Raji (cell line): ENCODE results near the gene FCN2.

Source experiments
- POLR2A ChIP-seq: IDR thresholded peaks from 2 replicates; pipeline ENCODE4 v1.6.1; 2011; ENCODE audit warnings: low read depth, low read length, control low read depth; ENCODE audit not compliant: insufficient read depth

The FCN2 gene

GRCh38 chr9:134887686-134888602 lies 7.3 kb downstream of the FCN2 start:
- TF ChIP-seq POLR2A: no peak

DNA sequence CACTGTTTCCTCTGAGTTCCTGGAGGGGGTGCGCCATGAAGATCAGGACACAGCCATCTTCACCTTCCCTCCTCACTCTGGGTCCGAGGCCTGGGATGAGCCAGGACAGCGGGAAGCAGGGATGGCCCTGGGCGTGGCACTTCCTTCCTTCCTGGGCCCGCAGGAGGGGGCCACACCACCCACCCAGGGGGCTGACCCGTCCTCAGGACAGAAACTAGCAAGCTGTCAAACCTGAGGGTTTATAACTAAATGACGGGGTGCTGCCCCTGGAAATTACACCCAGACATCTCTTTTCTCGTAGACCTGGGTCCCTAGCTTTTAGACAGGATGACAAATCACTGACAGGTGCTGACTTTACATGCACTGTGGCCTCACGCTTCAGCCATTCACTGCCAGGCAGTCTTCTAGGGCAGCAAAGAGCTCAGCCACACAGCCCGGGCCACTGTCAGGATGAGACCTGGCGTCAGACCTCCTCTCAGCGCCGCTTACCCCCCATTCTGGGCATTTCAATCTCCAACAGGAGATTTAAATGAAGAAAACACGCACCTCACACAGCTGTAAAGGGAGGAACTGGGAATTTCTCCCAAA lies 8.1 kb downstream of the FCN2 start:
- TF ChIP-seq POLR2A: no peak

GRCh38 chr9:134889386-134890154 lies 9.0 kb downstream of the FCN2 start:
- TF ChIP-seq POLR2A: no peak

GRCh38 chr9:134890155-134890495 lies 9.5 kb downstream of the FCN2 start:
- no peak for TF ChIP-seq POLR2A

- no peak for TF ChIP-seq POLR2A
Observed at GRCh38 chr9:134891053-134891452, 10.4 kb downstream of the FCN2 start.

DNA sequence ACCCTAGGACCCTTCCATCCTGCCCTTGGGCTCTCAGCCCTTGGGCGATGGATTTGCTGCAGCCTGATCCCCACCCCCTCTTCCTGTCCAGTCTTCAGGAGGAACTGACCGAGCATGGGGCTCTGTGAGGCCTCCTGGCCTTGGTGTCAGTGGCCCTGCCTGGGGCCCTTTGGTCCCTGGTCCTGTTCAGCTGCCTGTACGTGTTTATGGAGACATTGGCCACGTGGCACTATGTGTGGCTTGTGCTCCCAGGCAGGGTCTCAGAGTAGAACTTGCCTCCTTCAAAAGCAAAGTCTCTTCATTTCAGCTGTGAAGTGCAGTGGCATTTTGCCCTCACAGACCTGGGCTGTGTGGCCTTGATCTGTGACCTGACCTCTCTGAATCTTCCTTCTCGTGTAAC lies 11.1 kb downstream of the FCN2 start:
- TF ChIP-seq POLR2A: no peak

- TF ChIP-seq POLR2A: no peak
Observed at GRCh38 chr9:134892221-134892620, 11.6 kb downstream of the FCN2 start.

DNA sequence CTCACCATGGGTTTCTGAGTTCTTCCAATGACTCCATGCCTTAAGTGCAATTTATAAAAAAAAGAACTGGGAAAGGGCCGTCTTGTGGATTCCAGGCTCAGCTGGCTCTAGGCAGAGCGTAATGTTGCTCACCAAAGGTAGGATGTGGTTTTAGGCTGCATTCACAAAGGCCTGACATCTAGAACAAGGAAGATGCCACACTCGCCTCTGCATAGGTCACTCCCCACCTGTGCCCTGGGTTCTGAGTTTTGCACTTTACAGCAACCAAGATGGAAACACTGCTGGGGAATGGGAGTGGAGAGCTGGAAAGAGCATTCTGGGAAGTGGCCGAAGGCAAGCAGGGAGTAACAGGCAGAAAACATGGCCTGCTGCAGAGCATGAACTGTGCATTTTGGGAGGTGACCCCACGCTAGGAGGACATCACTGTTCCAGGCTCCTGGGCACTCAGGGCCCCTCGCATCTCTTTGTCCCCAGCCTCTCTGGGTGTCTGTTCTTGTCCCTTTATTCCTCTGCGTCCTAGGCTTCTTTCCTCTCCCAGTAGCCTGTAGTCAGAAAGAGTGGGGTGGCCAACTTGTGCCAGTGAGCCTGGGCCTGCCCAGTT lies 12.3 kb downstream of the FCN2 start:
- no peak for TF ChIP-seq POLR2A

DNA sequence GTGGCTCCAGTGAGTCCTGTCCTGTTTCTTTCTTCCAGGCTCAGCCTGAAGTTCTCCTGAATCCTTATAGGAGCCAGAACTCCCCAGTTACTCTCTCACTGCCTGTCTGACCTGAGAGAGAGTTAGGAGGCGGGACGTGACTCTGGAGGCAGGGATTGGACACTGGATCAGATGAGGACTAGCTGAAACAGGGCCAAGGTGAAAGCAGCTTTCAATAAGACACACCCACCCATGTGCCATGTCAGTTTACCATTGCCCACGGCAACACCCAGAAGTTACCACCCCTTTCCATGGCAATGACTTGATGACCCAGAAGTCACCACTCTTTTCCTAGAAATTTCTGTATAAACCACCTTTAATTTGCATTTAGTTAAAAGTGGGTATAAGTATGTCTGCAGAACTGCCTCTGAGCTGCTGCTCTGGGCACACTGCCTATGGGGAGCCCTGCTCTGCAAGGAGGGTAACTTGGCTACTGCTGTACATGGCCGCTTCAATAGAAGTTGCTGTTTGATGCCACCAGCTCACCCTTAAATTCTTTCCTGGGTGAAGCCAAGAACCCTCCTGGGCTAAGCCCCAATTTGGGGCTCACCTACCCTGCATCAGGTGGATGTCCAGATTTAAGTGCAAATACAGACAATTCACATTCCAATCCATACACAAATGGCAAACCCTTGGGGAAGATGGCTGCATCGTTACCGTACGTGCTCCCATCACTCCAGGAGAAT lies 13.7 kb downstream of the FCN2 start:
- no peak for TF ChIP-seq POLR2A

GRCh38 chr9:134895097-134895496 lies 14.5 kb downstream of the FCN2 start:
- no peak for TF ChIP-seq POLR2A

DNA sequence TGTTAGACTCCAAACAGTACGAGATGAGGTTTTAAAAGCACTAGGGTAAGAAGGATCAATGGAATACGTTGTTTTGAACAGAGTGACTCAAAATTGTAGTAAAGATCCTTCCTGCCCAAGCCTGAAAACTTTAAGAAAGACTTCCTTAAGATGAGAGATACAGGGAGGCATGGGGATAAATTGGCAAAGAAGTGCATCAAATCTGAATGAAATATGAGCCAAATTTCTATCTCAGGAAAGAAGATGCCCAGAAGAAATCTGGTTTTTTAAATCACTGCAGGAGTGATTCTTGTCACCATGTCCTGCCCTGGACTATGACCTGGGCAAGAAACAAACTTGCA lies 14.9 kb downstream of the FCN2 start:
- no peak for TF ChIP-seq POLR2A

DNA sequence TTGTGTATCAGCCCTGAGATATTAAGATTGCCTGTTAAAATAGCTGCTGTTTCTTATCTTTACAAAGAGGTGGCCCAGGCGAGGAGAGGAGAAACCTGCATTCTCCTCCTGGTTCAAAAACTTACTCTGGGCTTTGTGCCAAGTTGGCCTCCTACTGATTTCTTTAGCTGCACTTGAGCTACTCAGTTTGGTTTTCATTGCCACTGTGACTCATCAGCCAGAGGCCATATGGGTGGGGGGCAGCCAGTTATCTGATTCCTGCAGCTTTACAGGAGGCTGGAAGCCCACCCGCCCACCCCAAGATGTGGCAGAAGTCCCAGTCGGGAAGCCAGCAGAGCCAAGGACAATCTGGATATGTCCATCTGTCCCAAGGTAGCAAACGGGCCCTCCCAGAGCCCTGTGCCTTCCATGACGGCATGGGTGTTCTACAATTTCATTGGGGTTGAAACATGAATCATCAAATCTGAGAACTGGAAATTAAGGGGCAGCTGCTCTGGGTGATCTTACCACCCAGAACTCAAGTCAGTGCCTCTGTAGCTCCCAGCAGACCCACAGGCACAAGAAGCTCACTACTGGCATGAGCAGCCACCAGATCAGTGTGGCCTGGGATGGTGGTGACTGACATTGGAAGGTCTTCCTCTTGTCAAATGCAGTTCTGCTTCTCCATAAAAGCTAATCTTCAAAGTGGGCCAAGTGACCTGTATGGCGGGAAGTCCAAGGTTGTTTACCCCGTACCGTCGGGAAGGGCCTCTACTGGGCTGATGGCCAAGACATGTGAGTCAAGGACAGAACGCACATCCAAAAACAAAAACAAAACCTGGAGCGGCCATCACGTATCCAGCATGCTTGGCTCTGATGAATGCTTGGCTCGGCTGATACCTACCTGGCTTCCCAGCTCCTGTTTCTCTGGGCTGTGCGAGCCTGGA lies 15.6 kb downstream of the FCN2 start:
- no peak for TF ChIP-seq POLR2A

DNA sequence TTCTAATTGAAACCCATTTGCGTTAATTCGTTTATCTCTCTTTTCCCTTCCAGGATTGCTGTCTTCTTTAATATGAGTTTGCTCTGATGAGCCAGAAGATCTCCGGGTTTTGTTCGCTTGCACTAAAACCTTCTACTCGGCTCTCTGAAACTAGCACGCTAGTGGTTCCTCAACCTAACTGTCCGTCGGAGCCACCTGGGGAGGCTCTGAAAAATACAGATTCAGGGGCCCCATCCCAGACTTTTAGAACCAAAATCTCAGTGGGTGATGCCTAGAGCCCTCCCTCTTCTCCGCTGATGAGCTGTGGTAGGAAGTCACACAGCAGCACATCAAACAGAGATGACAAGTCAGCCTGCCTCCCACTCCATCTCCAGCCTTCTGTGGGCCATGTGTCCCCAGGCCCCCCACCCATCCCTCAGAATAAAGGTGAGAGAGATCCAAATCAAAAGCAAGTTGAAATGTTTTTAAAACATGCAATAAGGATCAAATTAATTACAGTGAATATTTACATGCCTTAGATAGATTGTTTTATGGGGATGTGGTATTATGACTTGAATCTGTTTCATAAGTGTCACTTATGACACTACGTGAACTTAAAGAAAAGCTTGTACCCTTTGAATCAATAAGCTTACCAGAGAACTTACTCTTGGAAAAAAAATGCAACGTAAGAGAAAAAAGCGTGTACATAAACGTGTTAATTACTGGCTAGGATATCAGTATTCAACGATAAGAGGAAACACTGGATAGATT lies 16.4 kb downstream of the FCN2 start:
- no peak for TF ChIP-seq POLR2A
